ENCODE measurements around the gene DCAF8. TPM values are rescaled to one million over a fixed set of nuclear protein-coding genes. Genes with fewer than 3 reads are reported as not detected.

DCAF8 gene
- total RNA-seq, 2 donors from 2014 or later: 103 to 121 TPM

- H3K27ac ChIP-seq: no peak overlapping the region
- no peaks in the 10 kb centered on the region for H3K4me1 ChIP-seq
- no peaks in the 10 kb centered on the region for H3K9me3 ChIP-seq
- TF ChIP-seq CTCF (IDR thresholded peaks at IDR 0.05): no peak
- no peaks in the 10 kb centered on the region for H3K36me3 ChIP-seq
- H3K4me3 ChIP-seq: no peak overlapping the region
- H3K27me3 ChIP-seq: no peaks in the 10 kb centered on the region
- no peak for DNase-seq (ENCODE audit: low spot score)
Measured at GRCh38 chr1:160177667-160178066, 84.7 kb downstream of the DCAF8 start.

GRCh38 chr1:160177231-160177630 is 85.1 kb downstream of the DCAF8 start:
- Histone ChIP-seq H3K27ac (no peak overlapping the region), H3K4me1 (no peaks in the 10 kb centered on the region), H3K4me3 (no peak overlapping the region), H3K27me3 (no peaks in the 10 kb centered on the region), H3K36me3 (no peaks in the 10 kb centered on the region), H3K9me3 (no peaks in the 10 kb centered on the region)
- TF ChIP-seq CTCF (IDR thresholded peaks at IDR 0.05): no peak
- no peak for DNase-seq (ENCODE audit: low spot score)

GRCh38 chr1:160171980-160172379 is 90.4 kb downstream of the DCAF8 start:
- DNase-seq (ENCODE audit: low spot score): no peak
- Histone ChIP-seq H3K9me3 (no peaks in the 10 kb centered on the region), H3K4me3 (no peak overlapping the region), H3K27me3 (no peaks in the 10 kb centered on the region), H3K4me1 (no peaks in the 10 kb centered on the region), H3K36me3 (no peaks in the 10 kb centered on the region), H3K27ac (no peak overlapping the region)
- TF ChIP-seq CTCF (IDR thresholded peaks at IDR 0.05): no peak

GRCh38 chr1:160171354-160171753 is 91.0 kb downstream of the DCAF8 start:
- Histone ChIP-seq H3K27me3 (no peaks in the 10 kb centered on the region), H3K27ac (no peak overlapping the region), H3K9me3 (no peaks in the 10 kb centered on the region), H3K4me3 (no peak overlapping the region), H3K36me3 (no peaks in the 10 kb centered on the region), H3K4me1 (no peaks in the 10 kb centered on the region)
- no peak for DNase-seq (ENCODE audit: low spot score)
- TF ChIP-seq CTCF (IDR thresholded peaks at IDR 0.05): no peak

GRCh38 chr1:160169553-160170399 is 92.6 kb downstream of the DCAF8 start:
- Histone ChIP-seq H3K27me3 (no peaks in the 10 kb centered on the region), H3K27ac (no peak overlapping the region)
- TF ChIP-seq CTCF (IDR thresholded peaks at IDR 0.05): no peak

More at GRCh38 chr1:160169553-160170399, 92.6 kb downstream of the DCAF8 start:
- Histone ChIP-seq H3K36me3 (no peaks in the 10 kb centered on the region), H3K4me1 (no peaks in the 10 kb centered on the region), H3K4me3 (no peak overlapping the region), H3K9me3 (no peaks in the 10 kb centered on the region)
- no peak for DNase-seq (ENCODE audit: low spot score)

Measured in right atrium auricular region (tissue), 2 donors.